Dendritic cell treated with granulocyte-macrophage colony-stimulating factor and Interleukin-4, amounts not matched to agents 40 ng/mL and 50 ng/mL, for 4 days (primary cell): ENCODE results near the gene PDE10A.

Experiments
- H3K27ac Mint-ChIP-seq: one replicate; pipeline ENCODE4 v1.8.0; 2022; ENCODE audit warnings: mild to moderate bottlenecking, mixed read lengths
- H3K27me3 Mint-ChIP-seq: one replicate; pipeline ENCODE4 v1.8.0; 2022; ENCODE audit warnings: mild to moderate bottlenecking, mixed read lengths
- H3K36me3 Mint-ChIP-seq: one replicate; pipeline ENCODE4 v1.8.0; 2022; ENCODE audit warnings: low read depth, mixed read lengths
- H3K4me1 Mint-ChIP-seq: one replicate; pipeline ENCODE4 v1.8.0; 2022; ENCODE audit warnings: low read depth, mixed read lengths
- H3K4me3 Mint-ChIP-seq: one replicate; pipeline ENCODE4 v1.8.0; 2022; ENCODE audit warnings: mild to moderate bottlenecking, moderate library complexity, mixed read lengths
- H3K9me3 Mint-ChIP-seq: one replicate; pipeline ENCODE4 v1.8.0; 2022; ENCODE audit warnings: mixed read lengths
- intact Hi-C: fragments of 100-400 bp; cut with micrococcal nuclease; formaldehyde crosslinking; loops from one replicate; pipeline ENCODE4 v1.15.0; 2022

PDE10A gene

GRCh38 chr6:165441181-165441580 lies 221.9 kb downstream of the PDE10A start:
- Mint-ChIP-seq H3K27ac (no peak overlapping the region), H3K4me3 (no peak overlapping the region), H3K27me3 (no peaks in the 10 kb centered on the region), H3K9me3 (no peaks in the 10 kb centered on the region), H3K4me1 (no peaks in the 10 kb centered on the region), H3K36me3 (no peaks in the 10 kb centered on the region)
- intact Hi-C loops, result no loop called here

GRCh38 chr6:165439928-165440554 lies 223.0 kb downstream of the PDE10A start:
- H3K4me1 Mint-ChIP-seq, result no peaks in the 10 kb centered on the region
- no peak overlapping the region for H3K27ac Mint-ChIP-seq
- H3K27me3 Mint-ChIP-seq, result no peaks in the 10 kb centered on the region
- H3K36me3 Mint-ChIP-seq, result no peaks in the 10 kb centered on the region
- intact Hi-C loops, result no loop called here
- H3K4me3 Mint-ChIP-seq, result no peak overlapping the region
- no peaks in the 10 kb centered on the region for H3K9me3 Mint-ChIP-seq

- Mint-ChIP-seq H3K36me3 (no peaks in the 10 kb centered on the region), H3K4me1 (no peaks in the 10 kb centered on the region), H3K27me3 (no peaks in the 10 kb centered on the region), H3K4me3 (no peak overlapping the region), H3K27ac (no peak overlapping the region), H3K9me3 (no peaks in the 10 kb centered on the region)
- intact Hi-C loops, result no loop called here
Measured at GRCh38 chr6:165426892-165427291, 236.1 kb downstream of the PDE10A start.

GRCh38 chr6:165422192-165422591 lies 240.8 kb downstream of the PDE10A start:
- Mint-ChIP-seq H3K27ac (no peak overlapping the region), H3K9me3 (no peaks in the 10 kb centered on the region), H3K36me3 (no peaks in the 10 kb centered on the region), H3K4me3 (no peak overlapping the region), H3K27me3 (no peaks in the 10 kb centered on the region), H3K4me1 (no peaks in the 10 kb centered on the region)
- intact Hi-C loops, result no loop called here

GRCh38 chr6:165417278-165417865 lies 245.7 kb downstream of the PDE10A start:
- Mint-ChIP-seq H3K27me3 (no peaks in the 10 kb centered on the region), H3K9me3 (no peaks in the 10 kb centered on the region), H3K4me3 (no peak overlapping the region), H3K4me1 (no peaks in the 10 kb centered on the region), H3K27ac (no peak overlapping the region), H3K36me3 (no peaks in the 10 kb centered on the region)
- intact Hi-C loops, result no loop called here

GRCh38 chr6:165404697-165405096 lies 258.3 kb downstream of the PDE10A start:
- H3K27me3 Mint-ChIP-seq, result no peaks in the 10 kb centered on the region
- intact Hi-C loops, result no loop called here
- no peaks in the 10 kb centered on the region for H3K36me3 Mint-ChIP-seq
- no peaks in the 10 kb centered on the region for H3K4me1 Mint-ChIP-seq
- no peak overlapping the region for H3K27ac Mint-ChIP-seq
- H3K4me3 Mint-ChIP-seq, result no peak overlapping the region
- H3K9me3 Mint-ChIP-seq, result peaks cover 20% of the 10 kb centered on the region

- Mint-ChIP-seq H3K9me3 (peaks cover 23% of the 10 kb centered on the region), H3K4me3 (no peak overlapping the region), H3K27me3 (no peaks in the 10 kb centered on the region), H3K4me1 (no peaks in the 10 kb centered on the region), H3K27ac (no peak overlapping the region), H3K36me3 (no peaks in the 10 kb centered on the region)
- intact Hi-C loops, result no loop called here
Measured at GRCh38 chr6:165404296-165404695, 258.7 kb downstream of the PDE10A start.

- no peaks in the 10 kb centered on the region for H3K27me3 Mint-ChIP-seq
- H3K36me3 Mint-ChIP-seq, result no peaks in the 10 kb centered on the region
- H3K4me1 Mint-ChIP-seq, result no peaks in the 10 kb centered on the region
- intact Hi-C loops, result no loop called here
- H3K9me3 Mint-ChIP-seq, result peaks cover 23% of the 10 kb centered on the region
- no peak overlapping the region for H3K27ac Mint-ChIP-seq
- H3K4me3 Mint-ChIP-seq, result no peak overlapping the region
Measured at GRCh38 chr6:165403006-165403595, 259.9 kb downstream of the PDE10A start.

GRCh38 chr6:165401092-165401491 lies 261.9 kb downstream of the PDE10A start:
- Mint-ChIP-seq H3K27ac (no peak overlapping the region), H3K4me3 (no peak overlapping the region), H3K36me3 (no peaks in the 10 kb centered on the region), H3K9me3 (peaks cover 23% of the 10 kb centered on the region), H3K4me1 (no peaks in the 10 kb centered on the region), H3K27me3 (no peaks in the 10 kb centered on the region)
- intact Hi-C loops, result no loop called here

GRCh38 chr6:165390475-165390874 lies 272.6 kb downstream of the PDE10A start:
- no peak overlapping the region for H3K27ac Mint-ChIP-seq
- H3K36me3 Mint-ChIP-seq, result no peaks in the 10 kb centered on the region
- intact Hi-C loops, result no loop called here
- no peaks in the 10 kb centered on the region for H3K4me1 Mint-ChIP-seq
- H3K4me3 Mint-ChIP-seq, result no peak overlapping the region
- H3K27me3 Mint-ChIP-seq, result no peaks in the 10 kb centered on the region
- H3K9me3 Mint-ChIP-seq, result peaks cover 30% of the 10 kb centered on the region

- Mint-ChIP-seq H3K27me3 (no peaks in the 10 kb centered on the region), H3K9me3 (peaks cover 33% of the 10 kb centered on the region), H3K27ac (no peak overlapping the region), H3K4me3 (no peak overlapping the region), H3K4me1 (no peaks in the 10 kb centered on the region), H3K36me3 (no peaks in the 10 kb centered on the region)
- intact Hi-C loops, result no loop called here
Measured at GRCh38 chr6:165389534-165389933, 273.5 kb downstream of the PDE10A start.

- intact Hi-C loops, result no loop called here
- Mint-ChIP-seq H3K9me3 (peaks cover 16% of the 10 kb centered on the region), H3K27ac (no peak overlapping the region), H3K36me3 (no peaks in the 10 kb centered on the region), H3K4me3 (no peak overlapping the region), H3K27me3 (no peaks in the 10 kb centered on the region), H3K4me1 (no peaks in the 10 kb centered on the region)
Measured at GRCh38 chr6:165383323-165383722, 279.7 kb downstream of the PDE10A start.

GRCh38 chr6:165376100-165376499 lies 286.9 kb downstream of the PDE10A start:
- no peak overlapping the region for H3K4me3 Mint-ChIP-seq
- no peaks in the 10 kb centered on the region for H3K4me1 Mint-ChIP-seq
- intact Hi-C loops, result no loop called here
- H3K36me3 Mint-ChIP-seq, result no peaks in the 10 kb centered on the region
- no peaks in the 10 kb centered on the region for H3K27me3 Mint-ChIP-seq
- peaks cover 6% of the 10 kb centered on the region for H3K9me3 Mint-ChIP-seq
- H3K27ac Mint-ChIP-seq, result no peak overlapping the region

- H3K9me3 Mint-ChIP-seq, result peaks cover 52% of the 10 kb centered on the region
- intact Hi-C loops, result no loop called here
Measured at GRCh38 chr6:165365371-165365770, 297.7 kb downstream of the PDE10A start.

GRCh38 chr6:165345700-165346099 lies 317.3 kb downstream of the PDE10A start:
- no peak overlapping the region for H3K4me3 Mint-ChIP-seq
- H3K36me3 Mint-ChIP-seq, result no peaks in the 10 kb centered on the region
- intact Hi-C loops, result no loop called here

More at GRCh38 chr6:165365371-165365770, 297.7 kb downstream of the PDE10A start:
- H3K4me3 Mint-ChIP-seq, result no peak overlapping the region
- no peaks in the 10 kb centered on the region for H3K36me3 Mint-ChIP-seq
- no peaks in the 10 kb centered on the region for H3K27me3 Mint-ChIP-seq
- H3K4me1 Mint-ChIP-seq, result no peaks in the 10 kb centered on the region
- no peak overlapping the region for H3K27ac Mint-ChIP-seq

More at GRCh38 chr6:165345700-165346099, 317.3 kb downstream of the PDE10A start:
- H3K4me1 Mint-ChIP-seq, result no peaks in the 10 kb centered on the region
- H3K9me3 Mint-ChIP-seq, result peaks cover 47% of the 10 kb centered on the region
- H3K27me3 Mint-ChIP-seq, result no peaks in the 10 kb centered on the region
- no peak overlapping the region for H3K27ac Mint-ChIP-seq
